HEK293 (cell line): ENCODE data around the gene TPR.
"Not testable (repeated sequence)": the region's sequence is repeated elsewhere in the genome, so short reads cannot be mapped to it uniquely, and the experiment has no call there.

Experiments used
- CTCF ChIA-PET: fragments of 350-600 bp; formaldehyde crosslinking; extraction: SDS; loops from one replicate; lab custom pipeline; 2021; ENCODE audit warnings: antibody characterized with exemption; lab: Yijun Ruan, JAX
- POLR2A ChIA-PET: fragments of 300-600 bp; formaldehyde crosslinking; extraction: SDS; loops from one replicate; lab custom pipeline; 2020; ENCODE audit warnings: antibody characterized with exemption, inconsistent platforms; lab: Yijun Ruan, JAX
- H3K27ac ChIP-seq: fragments of 200-500 bp; sonication (Bioruptor generic); 2 replicates; pipeline ENCODE4 v1.5.1; 2014; ENCODE audit warnings: low read depth, low read length, control low read depth, inconsistent platforms; ENCODE audit errors: extremely low read depth
- H3K36me3 ChIP-seq, 2 experiments: fragments of 200-500 bp in 1 of 2; sonication (Bioruptor generic) in 1 of 2; 1 replicate in 1 of 2; 2 replicates in 1 of 2; pipeline ENCODE4 v1.5.1; 2014 to 2017; ENCODE audit warnings: inconsistent platforms in 2 of 2, low read length in 2 of 2; ENCODE audit not compliant: control insufficient read depth in 2 of 2, insufficient read depth in 1 of 2
- H3K4me1 ChIP-seq: fragments of 200-500 bp; sonication (Bioruptor generic); 2 replicates; pipeline ENCODE4 v1.5.1; 2014; ENCODE audit warnings: mild to moderate bottlenecking, low read length, inconsistent platforms; ENCODE audit not compliant: control insufficient read depth, insufficient read depth
- H3K4me3 ChIP-seq: 2 replicates; pipeline ENCODE4 v1.5.1; 2011; ENCODE audit warnings: low read depth, mild to moderate bottlenecking, control low read depth, low read length, moderate library complexity
- H3K9me3 ChIP-seq: fragments of 200-500 bp; sonication (Bioruptor generic); 2 replicates; pipeline ENCODE4 v1.5.1; 2014; ENCODE audit warnings: low read depth, low read length, inconsistent platforms; ENCODE audit not compliant: control insufficient read depth, insufficient read depth
- ELK4 ChIP-seq: IDR thresholded peaks from 2 replicates; pipeline ENCODE4 v1.6.1; 2011; ENCODE audit warnings: mild to moderate bottlenecking, low read depth, low read length, borderline replicate concordance
- FEZF1 ChIP-seq: fragments of 450-650 bp; formaldehyde crosslinking; IDR thresholded peaks from 2 replicates; pipeline ENCODE4 v1.5.1; 2016; ENCODE audit warnings: missing biosample characterization, missing genetic modification characterization
- YY1 ChIP-seq: fragments of 450-650 bp; formaldehyde crosslinking; IDR thresholded peaks from 2 replicates; pipeline ENCODE4 v1.5.1; 2018; ENCODE audit warnings: missing biosample characterization, missing genetic modification characterization
- YY2 ChIP-seq: fragments of 450-650 bp; formaldehyde crosslinking; IDR thresholded peaks from 2 replicates; pipeline ENCODE4 v1.5.1; 2016; ENCODE audit warnings: missing biosample characterization, missing genetic modification characterization
- ZBTB6 ChIP-seq: fragments of 450-650 bp; formaldehyde crosslinking; IDR thresholded peaks from 2 replicates; pipeline ENCODE4 v1.5.1; 2017; ENCODE audit warnings: missing biosample characterization, missing genetic modification characterization
- ZFP69B ChIP-seq: fragments of 450-650 bp; formaldehyde crosslinking; IDR thresholded peaks from 2 replicates; pipeline ENCODE4 v1.5.1; 2016; ENCODE audit warnings: missing biosample characterization, missing genetic modification characterization
- ZNF10 ChIP-seq: fragments of 450-650 bp; formaldehyde crosslinking; IDR thresholded peaks from 2 replicates; pipeline ENCODE4 v1.5.1; 2017; ENCODE audit warnings: missing biosample characterization, missing genetic modification characterization
- ZNF184 ChIP-seq: fragments of 450-650 bp; IDR thresholded peaks from 2 replicates; pipeline ENCODE4 v1.5.1; 2018; ENCODE audit warnings: missing biosample characterization, mild to moderate bottlenecking, missing genetic modification characterization
- ZNF335 ChIP-seq: fragments of 450-650 bp; formaldehyde crosslinking; conservative IDR thresholded peaks from 2 replicates; pipeline ENCODE4 v1.5.1; 2016; ENCODE audit warnings: missing biosample characterization, missing genetic modification characterization
- ZNF560 ChIP-seq: fragments of 450-650 bp; formaldehyde crosslinking; IDR thresholded peaks from 2 replicates; pipeline ENCODE4 v1.5.1; 2017; ENCODE audit warnings: missing biosample characterization, missing genetic modification characterization, borderline replicate concordance
- ZNF623 ChIP-seq: fragments of 450-650 bp; formaldehyde crosslinking; IDR thresholded peaks from 2 replicates; pipeline ENCODE4 v1.5.1; 2016; ENCODE audit warnings: missing biosample characterization, missing genetic modification characterization
- ZNF626 ChIP-seq: fragments of 450-650 bp; sonication (Bioruptor Pico); formaldehyde crosslinking; IDR thresholded peaks from 2 replicates; pipeline ENCODE4 v1.5.1; 2018; ENCODE audit warnings: missing biosample characterization, missing genetic modification characterization, inconsistent platforms
- ZNF658 ChIP-seq: fragments of 450-650 bp; formaldehyde crosslinking; IDR thresholded peaks from 2 replicates; pipeline ENCODE4; 2016; ENCODE audit warnings: missing biosample characterization, missing genetic modification characterization
- ZNF677 ChIP-seq: fragments of 450-650 bp; IDR thresholded peaks from 2 replicates; pipeline ENCODE4 v1.5.0; 2018; ENCODE audit warnings: missing biosample characterization, mild to moderate bottlenecking, missing genetic modification characterization, moderate library complexity
- ZNF692 ChIP-seq: fragments of 450-650 bp; formaldehyde crosslinking; IDR thresholded peaks from 2 replicates; pipeline ENCODE4 v1.5.1; 2016; ENCODE audit warnings: missing biosample characterization, missing genetic modification characterization
- TF ChIP-seq, protein P1 (sequence below): fragments of 450-650 bp; formaldehyde crosslinking; conservative IDR thresholded peaks from 2 replicates; pipeline ENCODE4 v1.5.1; 2016; ENCODE audit warnings: low read depth, missing biosample characterization, missing genetic modification characterization

The TPR gene

DNA sequence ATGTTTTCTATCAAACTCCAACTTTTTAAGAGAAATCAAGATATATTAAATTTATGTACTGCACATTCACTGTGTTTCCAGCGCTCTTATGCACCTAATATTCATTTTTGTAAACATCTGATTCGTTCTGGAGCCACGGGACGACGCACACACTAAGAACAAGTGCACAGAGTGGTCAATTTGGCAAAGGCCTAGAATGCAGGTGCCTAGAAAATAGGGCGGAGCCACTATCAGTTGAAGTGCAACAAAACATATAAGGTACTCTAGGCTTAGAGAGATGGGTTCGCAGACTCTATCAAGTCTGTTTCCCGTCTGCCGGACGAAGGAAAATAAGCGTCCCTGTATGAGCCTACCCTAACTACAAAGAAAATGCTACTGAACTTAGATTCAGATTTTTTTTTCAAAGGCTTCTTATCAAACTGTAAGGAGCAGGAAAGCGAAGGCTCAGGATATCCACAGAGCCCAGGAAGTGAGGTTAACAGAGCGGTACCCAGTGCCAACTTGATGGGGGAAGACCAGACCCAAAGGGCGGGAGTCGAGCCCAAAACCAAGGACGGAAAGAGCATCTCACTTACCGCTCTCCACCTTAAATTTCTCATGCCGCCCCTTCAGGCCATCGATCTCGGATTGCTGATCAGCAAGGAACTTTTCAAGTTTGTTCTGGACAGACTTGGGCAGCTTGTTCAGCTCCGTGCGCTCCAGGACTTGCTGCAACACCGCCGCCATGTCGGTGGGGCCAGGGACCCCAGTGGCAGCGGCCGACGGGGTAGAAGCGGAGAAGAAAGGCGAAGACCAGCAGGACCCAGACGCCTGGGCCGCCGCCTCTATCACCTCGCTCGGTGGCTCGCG is 526 bp downstream of the TPR start:
- Histone ChIP-seq H3K9me3 (no peaks in the 10 kb centered on the region), H3K4me1 (peaks cover 4% of the 10 kb centered on the region; the same call in 1 of the 2 replicates), H3K4me3 (peak overlapping the region; percentile 95), H3K27ac (peak overlapping the region; percentile 90), H3K36me3 (peaks cover 30 to 40% of the 10 kb centered on the region in 2 experiments)
- CTCF ChIA-PET: interaction anchor here (0.6 to 1.6 kb wide), 26 partner anchors 8 to 1108 kb away, joined by 3 to 13 read pairs (median 4); partner anchors contain the start of gene PTGS2
- TF ChIP-seq ZNF10 (tag by site-specific recombination) (peak; percentile 86), ZNF626 (tag by site-specific recombination) (no peak), ZFP69B (tag by site-specific recombination) (peak; percentile 46), ZNF692 (tag by site-specific recombination) (peak; percentile 72), ELK4 (no peak), ZNF335 (tag by site-specific recombination) (peak; percentile 92), ZNF623 (tag by site-specific recombination) (no peak), YY2 (tag by site-specific recombination) (peak; percentile 24; the same call in 1 of the 2 replicates), YY1 (tag by site-specific recombination) (peak; percentile 16; the same call in 1 of the 2 replicates), ZBTB6 (tag by site-specific recombination) (peak; percentile 85), ZNF184 (tag by site-specific recombination) (no peak)
- POLR2A ChIA-PET: interaction anchor here (0.6 to 1.3 kb wide), 15 partner anchors 8 to 612 kb away, joined by 3 to 11 read pairs (median 4); partner anchors contain the start of gene PTGS2

- H3K36me3 ChIP-seq: peaks cover 80 to 95% of the 10 kb centered on the region in 2 experiments
- POLR2A ChIA-PET, H3K4me3 ChIP-seq, H3K4me1 ChIP-seq, CTCF ChIA-PET, H3K9me3 ChIP-seq, H3K27ac ChIP-seq: not testable (repeated sequence)
Measured at GRCh38 chr1:186347837-186348691, 27.0 kb downstream of the TPR start.

- TF ChIP-seq ZNF677 (tag by site-specific recombination) (no peak), ZNF658 (tag by site-specific recombination) (no peak), FEZF1 (tag by site-specific recombination) (no peak), ZNF560 (tag by site-specific recombination) (no peak)
- TF ChIP-seq, protein P1, sequence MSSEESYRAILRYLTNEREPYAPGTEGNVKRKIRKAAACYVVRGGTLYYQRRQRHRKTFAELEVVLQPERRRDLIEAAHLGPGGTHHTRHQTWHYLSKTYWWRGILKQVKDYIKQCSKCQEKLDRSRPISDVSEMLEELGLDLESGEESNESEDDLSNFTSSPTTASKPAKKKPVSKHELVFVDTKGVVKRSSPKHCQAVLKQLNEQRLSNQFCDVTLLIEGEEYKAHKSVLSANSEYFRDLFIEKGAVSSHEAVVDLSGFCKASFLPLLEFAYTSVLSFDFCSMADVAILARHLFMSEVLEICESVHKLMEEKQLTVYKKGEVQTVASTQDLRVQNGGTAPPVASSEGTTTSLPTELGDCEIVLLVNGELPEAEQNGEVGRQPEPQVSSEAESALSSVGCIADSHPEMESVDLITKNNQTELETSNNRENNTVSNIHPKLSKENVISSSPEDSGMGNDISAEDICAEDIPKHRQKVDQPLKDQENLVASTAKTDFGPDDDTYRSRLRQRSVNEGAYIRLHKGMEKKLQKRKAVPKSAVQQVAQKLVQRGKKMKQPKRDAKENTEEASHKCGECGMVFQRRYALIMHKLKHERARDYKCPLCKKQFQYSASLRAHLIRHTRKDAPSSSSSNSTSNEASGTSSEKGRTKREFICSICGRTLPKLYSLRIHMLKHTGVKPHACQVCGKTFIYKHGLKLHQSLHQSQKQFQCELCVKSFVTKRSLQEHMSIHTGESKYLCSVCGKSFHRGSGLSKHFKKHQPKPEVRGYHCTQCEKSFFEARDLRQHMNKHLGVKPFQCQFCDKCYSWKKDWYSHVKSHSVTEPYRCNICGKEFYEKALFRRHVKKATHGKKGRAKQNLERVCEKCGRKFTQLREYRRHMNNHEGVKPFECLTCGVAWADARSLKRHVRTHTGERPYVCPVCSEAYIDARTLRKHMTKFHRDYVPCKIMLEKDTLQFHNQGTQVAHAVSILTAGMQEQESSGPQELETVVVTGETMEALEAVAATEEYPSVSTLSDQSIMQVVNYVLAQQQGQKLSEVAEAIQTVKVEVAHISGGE (tag by site-specific recombination): no peak
- TF ChIP-seq, all 188 proteins: peak for 0
- peaks cover 86 to 90% of the 10 kb centered on the region in 2 experiments for H3K36me3 ChIP-seq
- H3K4me1 ChIP-seq: no peaks in the 10 kb centered on the region
- H3K27ac ChIP-seq: no peak overlapping the region
- no peaks in the 10 kb centered on the region for H3K9me3 ChIP-seq
- ChIA-PET POLR2A (no interaction called here), CTCF (interaction anchor here (1.0 kb wide), 1 partner anchor 63 kb away, joined by 3 read pairs; no protein-coding TSS in a partner anchor)
- no peak overlapping the region for H3K4me3 ChIP-seq
Measured at GRCh38 chr1:186340772-186341171, 34.3 kb downstream of the TPR start.
